ENCODE data around the gene PPP2R5E. TPM values are rescaled to one million over a fixed set of nuclear protein-coding genes. Genes with fewer than 3 reads are reported as not detected.

The PPP2R5E gene
- total RNA-seq, 1 donor from 2014 or later, result 5.7 TPM

DNA sequence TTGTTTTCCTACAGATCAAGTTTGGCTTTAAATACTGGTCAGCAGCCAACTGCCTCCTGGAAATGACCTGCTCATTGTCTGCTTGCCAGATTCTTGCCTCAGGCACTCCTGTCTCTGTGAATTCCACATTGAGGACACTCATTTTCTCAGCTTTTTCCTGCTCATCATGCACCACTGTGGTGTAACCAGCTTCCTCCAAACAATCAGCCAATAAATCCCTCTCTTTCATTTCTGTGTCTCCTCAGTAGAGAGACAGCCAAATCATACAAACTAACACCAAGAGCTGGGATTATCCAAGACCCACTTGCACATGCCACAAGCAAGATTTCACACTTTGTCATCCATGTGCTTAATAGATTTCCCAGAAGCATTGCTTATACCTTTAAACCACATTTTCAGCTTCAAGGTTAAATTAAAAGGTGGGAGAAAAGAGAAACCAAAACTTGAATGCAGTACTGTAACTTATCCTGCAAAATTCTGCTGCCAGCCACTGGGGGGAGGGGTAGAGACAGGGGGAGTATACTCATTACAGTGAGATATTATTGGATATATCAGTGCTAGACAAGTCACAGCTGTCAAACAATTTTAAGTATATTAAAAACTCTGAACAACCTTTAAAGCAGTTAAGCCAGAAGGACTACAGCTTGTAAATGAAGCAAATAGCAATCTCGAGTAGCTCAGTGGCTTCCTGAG lies 105.0 kb downstream of the PPP2R5E start:
- Histone ChIP-seq H3K36me3 (no peaks in the 10 kb centered on the region), H3K4me3 (peak overlapping the region; percentile 20 to 27), H3K27ac (peak overlapping the region; percentile 51 to 67), H3K4me1 (peaks cover 9 to 41% of the 10 kb centered on the region in 2 donors), H3K27me3 (no peaks in the 10 kb centered on the region), H3K9me3 (no peaks in the 10 kb centered on the region)
- intact Hi-C loops (cut with DNase I), result loop anchor here (5.0 to 10.0 kb wide), 2 partner anchors 46 to 1287 kb away; no protein-coding TSS in a partner anchor
- TF ChIP-seq, protein P1, sequence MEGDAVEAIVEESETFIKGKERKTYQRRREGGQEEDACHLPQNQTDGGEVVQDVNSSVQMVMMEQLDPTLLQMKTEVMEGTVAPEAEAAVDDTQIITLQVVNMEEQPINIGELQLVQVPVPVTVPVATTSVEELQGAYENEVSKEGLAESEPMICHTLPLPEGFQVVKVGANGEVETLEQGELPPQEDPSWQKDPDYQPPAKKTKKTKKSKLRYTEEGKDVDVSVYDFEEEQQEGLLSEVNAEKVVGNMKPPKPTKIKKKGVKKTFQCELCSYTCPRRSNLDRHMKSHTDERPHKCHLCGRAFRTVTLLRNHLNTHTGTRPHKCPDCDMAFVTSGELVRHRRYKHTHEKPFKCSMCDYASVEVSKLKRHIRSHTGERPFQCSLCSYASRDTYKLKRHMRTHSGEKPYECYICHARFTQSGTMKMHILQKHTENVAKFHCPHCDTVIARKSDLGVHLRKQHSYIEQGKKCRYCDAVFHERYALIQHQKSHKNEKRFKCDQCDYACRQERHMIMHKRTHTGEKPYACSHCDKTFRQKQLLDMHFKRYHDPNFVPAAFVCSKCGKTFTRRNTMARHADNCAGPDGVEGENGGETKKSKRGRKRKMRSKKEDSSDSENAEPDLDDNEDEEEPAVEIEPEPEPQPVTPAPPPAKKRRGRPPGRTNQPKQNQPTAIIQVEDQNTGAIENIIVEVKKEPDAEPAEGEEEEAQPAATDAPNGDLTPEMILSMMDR (IDR thresholded peaks at IDR 0.05), result peak in 1 of 3 experiments; percentile 29
- DNase-seq (ENCODE audit: low spot score in 2 of 2), result peak in 1 of 2 donors; percentile 86

DNA sequence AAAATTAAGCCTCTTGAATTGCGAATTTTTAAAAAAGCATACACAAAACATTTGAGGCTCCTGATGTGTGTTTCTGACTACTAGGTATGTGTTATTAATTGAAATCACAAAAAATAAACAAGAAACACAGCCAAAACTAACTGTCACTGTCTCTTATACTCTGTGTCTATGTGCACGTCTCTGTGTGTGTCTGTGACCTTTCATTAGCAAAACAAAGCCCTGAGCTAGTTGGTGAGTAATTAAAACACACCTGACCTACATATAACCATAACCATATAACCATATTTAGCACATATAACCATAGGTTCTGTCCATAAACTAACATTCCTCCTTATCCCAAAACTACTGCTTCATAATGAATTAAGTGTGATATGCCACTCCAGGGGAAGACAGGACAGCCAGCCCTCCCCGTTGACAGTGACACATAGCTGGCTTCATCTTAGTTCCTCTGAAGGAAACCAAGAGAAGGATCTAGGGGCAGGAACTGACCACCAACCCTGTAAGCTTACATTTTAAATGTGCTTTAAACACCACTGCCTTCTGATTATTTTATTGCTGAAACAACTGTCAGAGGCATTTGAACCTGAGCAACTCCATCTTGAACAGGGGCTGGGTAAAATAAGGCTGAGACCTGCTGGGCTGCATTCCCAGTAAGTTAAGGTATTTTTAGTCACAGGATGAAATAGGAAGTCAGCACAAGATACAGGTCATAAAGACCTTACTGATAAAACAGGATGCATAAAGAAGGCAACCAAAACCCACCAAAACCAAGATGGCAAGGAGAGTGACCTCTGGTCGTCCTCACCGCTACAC lies 106.7 kb downstream of the PPP2R5E start:
- no peak for DNase-seq (ENCODE audit: low spot score in 2 of 2)
- peak overlapping the region; percentile 51 to 67 for H3K27ac ChIP-seq
- intact Hi-C loops (cut with DNase I), result loop anchor here (2.0 to 10.0 kb wide), 3 partner anchors 44 to 1288 kb away; partner anchors contain the start of gene PPP2R5E
- H3K9me3 ChIP-seq, result no peaks in the 10 kb centered on the region
- H3K4me3 ChIP-seq, result no peak overlapping the region
- peaks cover 9 to 41% of the 10 kb centered on the region in 2 donors for H3K4me1 ChIP-seq
- H3K27me3 ChIP-seq, result no peaks in the 10 kb centered on the region
- no peaks in the 10 kb centered on the region for H3K36me3 ChIP-seq
- TF ChIP-seq, protein P1 (IDR thresholded peaks at IDR 0.05), result no peak

DNA sequence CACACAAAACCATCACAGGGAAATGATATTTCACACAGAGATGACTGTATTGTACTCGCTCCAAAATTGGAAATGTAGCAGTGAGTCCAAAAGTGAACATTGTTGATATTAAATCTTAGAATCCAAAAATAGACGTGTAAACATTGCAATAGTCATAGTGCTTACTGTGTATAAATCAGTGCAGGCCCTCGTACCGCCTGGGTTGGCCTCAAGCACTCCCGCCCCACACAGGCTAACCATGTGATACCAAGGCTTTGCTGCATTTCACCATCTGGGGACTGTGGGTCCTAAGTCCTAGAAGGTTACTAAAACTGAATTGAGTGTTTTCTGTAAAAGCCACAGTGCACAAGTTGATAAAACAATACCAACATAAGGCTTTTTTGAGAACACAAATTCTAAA lies 107.3 kb downstream of the PPP2R5E start:
- Histone ChIP-seq H3K4me3 (peak overlapping the region in 1 of 2 donors; percentile 2), H3K27me3 (no peaks in the 10 kb centered on the region), H3K4me1 (peaks cover 9 to 41% of the 10 kb centered on the region in 2 donors), H3K36me3 (no peaks in the 10 kb centered on the region), H3K9me3 (no peaks in the 10 kb centered on the region), H3K27ac (peak overlapping the region; percentile 51 to 67)
- intact Hi-C loops (cut with DNase I), result loop anchor here (2.0 to 10.0 kb wide), 3 partner anchors 44 to 1289 kb away; partner anchors contain the start of gene PPP2R5E
- DNase-seq (ENCODE audit: low spot score in 2 of 2), result peak; percentile 30 to 88
- TF ChIP-seq, protein P1 (IDR thresholded peaks at IDR 0.05), result no peak

DNA sequence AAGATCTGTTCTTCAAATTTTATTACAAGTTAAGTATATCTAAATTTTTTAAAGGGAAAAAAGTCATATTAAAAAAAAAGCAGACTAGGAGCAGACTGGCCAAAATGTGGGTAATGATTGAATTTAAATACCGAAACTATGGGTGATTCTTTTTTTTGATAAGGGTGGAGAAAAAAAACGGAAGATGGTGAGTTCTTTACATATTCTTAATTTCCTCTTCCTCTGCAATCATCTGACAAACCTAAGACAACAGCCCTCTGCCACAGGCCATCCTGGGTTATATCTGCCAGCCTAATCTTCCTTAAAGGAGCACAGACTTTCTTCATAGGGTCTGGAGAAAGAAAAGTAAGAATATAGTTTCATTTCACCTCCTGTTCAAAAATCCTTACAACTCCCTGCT lies 108.0 kb downstream of the PPP2R5E start:
- no peaks in the 10 kb centered on the region for H3K36me3 ChIP-seq
- intact Hi-C loops (cut with DNase I), result loop anchor here (5.0 to 10.0 kb wide), 2 partner anchors 43 to 1290 kb away; no protein-coding TSS in a partner anchor
- no peak for DNase-seq (ENCODE audit: low spot score in 2 of 2)
- H3K9me3 ChIP-seq, result no peaks in the 10 kb centered on the region
- TF ChIP-seq, protein P1 (IDR thresholded peaks at IDR 0.05), result no peak
- H3K4me1 ChIP-seq, result peaks cover 9 to 41% of the 10 kb centered on the region in 2 donors
- peak overlapping the region; percentile 51 for H3K27ac ChIP-seq
- peak overlapping the region in 1 of 2 donors; percentile 2 for H3K4me3 ChIP-seq
- no peaks in the 10 kb centered on the region for H3K27me3 ChIP-seq

DNA sequence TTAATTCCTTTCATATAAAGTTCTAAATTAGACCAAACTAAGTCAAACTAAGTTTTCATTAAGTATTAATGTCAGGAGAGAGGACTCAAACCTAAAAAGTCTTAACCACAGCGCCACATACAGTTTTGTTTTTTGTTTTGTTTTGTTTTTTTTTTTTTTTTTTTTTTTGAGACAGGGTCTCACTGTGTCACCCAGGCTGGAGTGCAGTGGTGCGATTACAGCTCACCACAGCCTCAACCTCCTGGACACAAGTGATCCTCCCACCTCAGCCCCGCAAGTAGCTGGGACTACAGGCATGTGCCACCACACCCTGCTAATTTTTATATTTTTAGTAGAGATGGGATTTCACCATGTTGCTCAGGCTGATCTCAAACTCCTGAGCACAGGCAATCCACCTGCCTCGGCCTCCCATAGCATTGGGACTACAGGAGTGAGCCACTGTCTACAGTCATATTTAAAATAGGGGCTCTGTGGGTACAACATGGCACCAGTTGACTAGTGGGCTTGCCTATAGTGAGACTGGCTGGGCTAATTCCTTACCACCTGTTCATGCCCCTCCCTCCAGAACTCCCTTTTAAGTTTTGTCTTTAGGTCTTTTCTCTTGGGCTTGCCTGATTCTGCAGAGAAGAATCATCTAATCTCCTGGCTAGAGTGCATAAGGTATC lies 110.2 kb downstream of the PPP2R5E start:
- Histone ChIP-seq H3K27ac (no peak overlapping the region), H3K27me3 (no peaks in the 10 kb centered on the region), H3K4me3 (no peak overlapping the region), H3K4me1 (peaks cover 9 to 31% of the 10 kb centered on the region in 2 donors), H3K9me3 (no peaks in the 10 kb centered on the region), H3K36me3 (no peaks in the 10 kb centered on the region)
- intact Hi-C loops (cut with DNase I), result loop anchor here (10.0 kb wide), 1 partner anchor 1292 kb away; no protein-coding TSS in a partner anchor
- TF ChIP-seq, protein P1 (IDR thresholded peaks at IDR 0.05), result no peak
- no peak for DNase-seq (ENCODE audit: low spot score in 2 of 2)

Data from ascending aorta (tissue), 2 donors.